Gastrocnemius medialis (tissue), 4 donors: ENCODE measurements around the gene TDRD12.
"Not testable (repeated sequence)": the region's sequence is repeated elsewhere in the genome, so short reads cannot be mapped to it uniquely, and the experiment has no call there.

Source experiments
- CTCF ChIP-seq, 5 experiments: fragments of 450-650 bp in 3 of 5; fragments of 200-600 bp in 2 of 5; sonication (generic) in 2 of 5; IDR thresholded peaks in 4 of 5; conservative IDR thresholded peaks in 1 of 5; 1 replicate in 4 of 5; 2 replicates in 1 of 5; pipeline ENCODE4 v1.5.1; 2016 to 2019; ENCODE audit warnings: antibody characterized with exemption in 5 of 5, mild to moderate bottlenecking in 3 of 5, moderate library complexity in 3 of 5
- POLR2A ChIP-seq, 2 donors: fragments of 450-650 bp; IDR thresholded peaks; one replicate each; pipeline ENCODE4 v1.6.1; 2017; ENCODE audit warnings: antibody characterized with exemption in 2 of 2, mild to moderate bottlenecking in 2 of 2, moderate library complexity in 2 of 2

GRCh38 chr19:32867436-32867835, 147.9 kb downstream of the TDRD12 start:
- not testable (repeated sequence) for TF ChIP-seq CTCF (IDR thresholded peaks at IDR 0.05 in 4 of 5, conservative IDR thresholded peaks at IDR 0.05 in 1 of 5); POLR2A (IDR thresholded peaks at IDR 0.05)
